ENCODE results near the gene IPO4. TPM values are rescaled to one million over a fixed set of nuclear protein-coding genes. Genes with fewer than 3 reads are reported as not detected.

IPO4 gene
- total and polyA plus RNA-seq, 2 of the 13 experiments (the other 11 are each of a cell fraction or from before 2014, with no cell fraction given), result 39.0 to 179 TPM

DNA sequence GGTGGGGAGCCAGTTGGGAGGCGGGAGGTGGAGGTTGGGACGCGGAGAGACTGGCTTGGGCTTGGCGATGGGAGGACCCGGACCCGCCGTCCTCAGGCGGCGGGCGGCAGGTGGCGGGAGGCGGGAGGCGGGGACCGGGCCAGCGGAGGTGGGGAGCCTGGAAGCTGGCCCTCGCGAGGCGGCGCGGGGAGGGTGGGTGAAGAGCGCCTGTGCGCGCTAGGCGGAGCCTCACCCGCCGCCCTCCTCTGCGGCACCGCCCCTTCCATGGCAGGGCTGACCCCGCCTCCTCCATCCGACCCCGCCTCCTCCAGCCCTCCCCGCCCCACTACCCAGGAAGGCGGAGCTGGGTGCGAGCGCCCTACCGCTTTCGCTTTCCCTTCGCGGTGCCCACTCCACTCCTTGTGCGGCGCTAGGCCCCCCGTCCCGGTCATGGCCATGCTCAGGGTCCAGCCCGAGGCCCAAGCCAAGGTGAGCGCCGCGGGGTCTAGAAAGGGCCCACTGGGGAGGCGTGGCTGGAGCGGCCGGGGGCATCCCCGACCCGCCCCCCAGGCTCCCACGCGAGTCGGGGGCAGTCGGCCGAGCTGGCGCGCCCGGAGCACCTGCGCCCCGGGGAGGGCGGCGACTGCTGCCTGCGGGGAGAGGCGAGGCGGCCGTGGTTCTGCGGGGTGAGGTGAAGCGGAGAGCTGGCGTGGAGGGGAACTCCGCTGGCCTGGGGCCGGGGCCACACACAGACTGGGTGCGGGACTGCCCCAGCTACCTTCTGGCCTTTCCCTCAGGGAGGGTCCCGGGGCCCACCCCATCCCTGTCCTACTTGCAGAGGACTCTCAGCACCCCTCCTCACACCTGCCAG is 52.6 kb downstream of the IPO4 start, which contains the start of gene PSME1 (continued):
- TF ChIP-seq ZNF878 (CRISPR knock-in tag; IDR thresholded peaks at IDR 0.05) (no peak), ZNF557 (CRISPR knock-in tag; IDR thresholded peaks at IDR 0.05) (0 out of 2 replicates have a peak, but pooled peaks have one; percentile 40), PLRG1 (conservative IDR thresholded peaks at IDR 0.05) (no peak), PRMT3 (CRISPR knock-in tag; IDR thresholded peaks at IDR 0.05; ENCODE audit: borderline replicate concordance, low read depth) (no peak), ZNF44 (CRISPR knock-in tag; IDR thresholded peaks at IDR 0.05) (no peak), HOXA7 (CRISPR knock-in tag; IDR thresholded peaks at IDR 0.05) (no peak), ZFP62 (CRISPR knock-in tag; IDR thresholded peaks at IDR 0.05) (no peak), FOXK2 (IDR thresholded peaks at IDR 0.05) (no peak), ZNF619 (CRISPR knock-in tag; IDR thresholded peaks at IDR 0.05) (peak; percentile 61), ZNF674 (CRISPR knock-in tag; IDR thresholded peaks at IDR 0.05; ENCODE audit: low read depth) (0 out of 2 replicates have a peak, but pooled peaks have one; percentile 0), EP300 (IDR thresholded peaks at IDR 0.05; ENCODE audit: low read depth in 2 of 2, low read length in 2 of 2) (peak; percentile 23 to 43; a peak in 1 of 4 replicates), EP300 (CRISPR knock-in tag; IDR thresholded peaks at IDR 0.05; ENCODE audit: borderline replicate concordance) (no peak)
- TF ChIP-seq, protein P1, sequence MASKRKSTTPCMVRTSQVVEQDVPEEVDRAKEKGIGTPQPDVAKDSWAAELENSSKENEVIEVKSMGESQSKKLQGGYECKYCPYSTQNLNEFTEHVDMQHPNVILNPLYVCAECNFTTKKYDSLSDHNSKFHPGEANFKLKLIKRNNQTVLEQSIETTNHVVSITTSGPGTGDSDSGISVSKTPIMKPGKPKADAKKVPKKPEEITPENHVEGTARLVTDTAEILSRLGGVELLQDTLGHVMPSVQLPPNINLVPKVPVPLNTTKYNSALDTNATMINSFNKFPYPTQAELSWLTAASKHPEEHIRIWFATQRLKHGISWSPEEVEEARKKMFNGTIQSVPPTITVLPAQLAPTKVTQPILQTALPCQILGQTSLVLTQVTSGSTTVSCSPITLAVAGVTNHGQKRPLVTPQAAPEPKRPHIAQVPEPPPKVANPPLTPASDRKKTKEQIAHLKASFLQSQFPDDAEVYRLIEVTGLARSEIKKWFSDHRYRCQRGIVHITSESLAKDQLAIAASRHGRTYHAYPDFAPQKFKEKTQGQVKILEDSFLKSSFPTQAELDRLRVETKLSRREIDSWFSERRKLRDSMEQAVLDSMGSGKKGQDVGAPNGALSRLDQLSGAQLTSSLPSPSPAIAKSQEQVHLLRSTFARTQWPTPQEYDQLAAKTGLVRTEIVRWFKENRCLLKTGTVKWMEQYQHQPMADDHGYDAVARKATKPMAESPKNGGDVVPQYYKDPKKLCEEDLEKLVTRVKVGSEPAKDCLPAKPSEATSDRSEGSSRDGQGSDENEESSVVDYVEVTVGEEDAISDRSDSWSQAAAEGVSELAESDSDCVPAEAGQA (IDR thresholded peaks at IDR 0.05; ENCODE audit: low read depth), result no peak; the same call in 1 of the 2 replicates
- TF ChIP-seq, protein P1 (CRISPR knock-in tag; IDR thresholded peaks at IDR 0.05; ENCODE audit: borderline replicate concordance), result 0 out of 2 replicates have a peak, but pooled peaks have one; percentile 89
- TF ChIP-seq, protein P2, sequence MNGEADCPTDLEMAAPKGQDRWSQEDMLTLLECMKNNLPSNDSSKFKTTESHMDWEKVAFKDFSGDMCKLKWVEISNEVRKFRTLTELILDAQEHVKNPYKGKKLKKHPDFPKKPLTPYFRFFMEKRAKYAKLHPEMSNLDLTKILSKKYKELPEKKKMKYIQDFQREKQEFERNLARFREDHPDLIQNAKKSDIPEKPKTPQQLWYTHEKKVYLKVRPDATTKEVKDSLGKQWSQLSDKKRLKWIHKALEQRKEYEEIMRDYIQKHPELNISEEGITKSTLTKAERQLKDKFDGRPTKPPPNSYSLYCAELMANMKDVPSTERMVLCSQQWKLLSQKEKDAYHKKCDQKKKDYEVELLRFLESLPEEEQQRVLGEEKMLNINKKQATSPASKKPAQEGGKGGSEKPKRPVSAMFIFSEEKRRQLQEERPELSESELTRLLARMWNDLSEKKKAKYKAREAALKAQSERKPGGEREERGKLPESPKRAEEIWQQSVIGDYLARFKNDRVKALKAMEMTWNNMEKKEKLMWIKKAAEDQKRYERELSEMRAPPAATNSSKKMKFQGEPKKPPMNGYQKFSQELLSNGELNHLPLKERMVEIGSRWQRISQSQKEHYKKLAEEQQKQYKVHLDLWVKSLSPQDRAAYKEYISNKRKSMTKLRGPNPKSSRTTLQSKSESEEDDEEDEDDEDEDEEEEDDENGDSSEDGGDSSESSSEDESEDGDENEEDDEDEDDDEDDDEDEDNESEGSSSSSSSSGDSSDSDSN (CRISPR knock-in tag; IDR thresholded peaks at IDR 0.05), result peak; percentile 100
- TF ChIP-seq, protein P3, sequence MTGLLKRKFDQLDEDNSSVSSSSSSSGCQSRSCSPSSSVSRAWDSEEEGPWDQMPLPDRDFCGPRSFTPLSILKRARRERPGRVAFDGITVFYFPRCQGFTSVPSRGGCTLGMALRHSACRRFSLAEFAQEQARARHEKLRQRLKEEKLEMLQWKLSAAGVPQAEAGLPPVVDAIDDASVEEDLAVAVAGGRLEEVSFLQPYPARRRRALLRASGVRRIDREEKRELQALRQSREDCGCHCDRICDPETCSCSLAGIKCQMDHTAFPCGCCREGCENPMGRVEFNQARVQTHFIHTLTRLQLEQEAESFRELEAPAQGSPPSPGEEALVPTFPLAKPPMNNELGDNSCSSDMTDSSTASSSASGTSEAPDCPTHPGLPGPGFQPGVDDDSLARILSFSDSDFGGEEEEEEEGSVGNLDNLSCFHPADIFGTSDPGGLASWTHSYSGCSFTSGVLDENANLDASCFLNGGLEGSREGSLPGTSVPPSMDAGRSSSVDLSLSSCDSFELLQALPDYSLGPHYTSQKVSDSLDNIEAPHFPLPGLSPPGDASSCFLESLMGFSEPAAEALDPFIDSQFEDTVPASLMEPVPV (CRISPR knock-in tag; IDR thresholded peaks at IDR 0.05), result peak; percentile 76; the same call in 1 of the 2 replicates
- TF ChIP-seq, protein P4, sequence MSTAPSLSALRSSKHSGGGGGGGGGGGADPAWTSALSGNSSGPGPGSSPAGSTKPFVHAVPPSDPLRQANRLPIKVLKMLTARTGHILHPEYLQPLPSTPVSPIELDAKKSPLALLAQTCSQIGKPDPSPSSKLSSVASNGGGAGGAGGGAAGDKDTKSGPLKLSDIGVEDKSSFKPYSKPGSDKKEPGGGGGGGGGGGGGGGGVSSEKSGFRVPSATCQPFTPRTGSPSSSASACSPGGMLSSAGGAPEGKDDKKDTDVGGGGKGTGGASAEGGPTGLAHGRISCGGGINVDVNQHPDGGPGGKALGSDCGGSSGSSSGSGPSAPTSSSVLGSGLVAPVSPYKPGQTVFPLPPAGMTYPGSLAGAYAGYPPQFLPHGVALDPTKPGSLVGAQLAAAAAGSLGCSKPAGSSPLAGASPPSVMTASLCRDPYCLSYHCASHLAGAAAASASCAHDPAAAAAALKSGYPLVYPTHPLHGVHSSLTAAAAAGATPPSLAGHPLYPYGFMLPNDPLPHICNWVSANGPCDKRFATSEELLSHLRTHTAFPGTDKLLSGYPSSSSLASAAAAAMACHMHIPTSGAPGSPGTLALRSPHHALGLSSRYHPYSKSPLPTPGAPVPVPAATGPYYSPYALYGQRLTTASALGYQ (CRISPR knock-in tag; IDR thresholded peaks at IDR 0.05), result peak; percentile 87

All from HepG2 (cell line).